Stimulated activated CD4-positive, alpha-beta T cell treated with anti-CD3 and anti-CD28 coated beads, Interleukin-12 subunit alpha, Interleukin-12 subunit beta, amount 100 ng/mL, for 24 hours (primary cell): ENCODE measurements around the gene RANBP3.
"Not testable (repeated sequence)": the region's sequence is repeated elsewhere in the genome, so short reads cannot be mapped to it uniquely, and the experiment has no call there.

Source experiments
- DNase-seq, 2 experiments: peaks; one replicate each; pipeline ENCODE4 v3.0.0-alpha.2; 2020; ENCODE audit warnings: low read depth in 2 of 2

RANBP3 gene

GRCh38 chr19:5977785-5978605 lies at the start of gene RANBP3:
RANBP3 (minus strand) TSS chr19:5978140; CDS start chr19:5978082, 58 bp downstream.
- DNase-seq: peak; percentile 95 to 97

GRCh38 chr19:6026390-6027227 lies 48.7 kb upstream of the RANBP3 start:
- DNase-seq: no peak

- not testable (repeated sequence) for DNase-seq
Measured at GRCh38 chr19:6024756-6025155, 46.8 kb upstream of the RANBP3 start.

- DNase-seq: no peak
Measured at GRCh38 chr19:6023936-6024335, 46.0 kb upstream of the RANBP3 start.

GRCh38 chr19:6023085-6023682 lies 45.2 kb upstream of the RANBP3 start:
- no peak for DNase-seq

GRCh38 chr19:6022570-6023064 lies 44.7 kb upstream of the RANBP3 start:
- DNase-seq: no peak

GRCh38 chr19:6021878-6022569 lies 44.1 kb upstream of the RANBP3 start:
- DNase-seq: peak; percentile 48 to 72

GRCh38 chr19:6020972-6021805 lies 43.2 kb upstream of the RANBP3 start:
- no peak for DNase-seq

- DNase-seq: no peak
Measured at GRCh38 chr19:6020166-6020882, 42.4 kb upstream of the RANBP3 start.

- DNase-seq: no peak
Measured at GRCh38 chr19:6018786-6019185, 40.8 kb upstream of the RANBP3 start.

GRCh38 chr19:6017576-6017975 lies 39.6 kb upstream of the RANBP3 start:
- no peak for DNase-seq

GRCh38 chr19:6015841-6016545 lies 38.1 kb upstream of the RANBP3 start:
- no peak for DNase-seq

GRCh38 chr19:6014551-6015135 lies 36.7 kb upstream of the RANBP3 start:
- no peak for DNase-seq

GRCh38 chr19:6012426-6013170 lies 34.7 kb upstream of the RANBP3 start:
- no peak for DNase-seq

GRCh38 chr19:6011794-6012193 lies 33.9 kb upstream of the RANBP3 start:
- DNase-seq: no peak

- DNase-seq: no peak
Measured at GRCh38 chr19:6011206-6011605, 33.3 kb upstream of the RANBP3 start.

GRCh38 chr19:6010107-6010506 lies 32.2 kb upstream of the RANBP3 start:
- no peak for DNase-seq

GRCh38 chr19:6007866-6008265 lies 29.9 kb upstream of the RANBP3 start:
- no peak for DNase-seq
